Subcutaneous adipose tissue (tissue), 4 donors: ENCODE measurements around the gene ATP8B4. TPM values are rescaled to one million over a fixed set of nuclear protein-coding genes. Genes with fewer than 3 reads are reported as not detected.

Experiments used
- CTCF ChIP-seq: fragments of 450-650 bp; IDR thresholded peaks from one replicate; pipeline ENCODE4 v1.5.1; 2016; ENCODE audit warnings: low read depth, mild to moderate bottlenecking, control low read depth, antibody characterized with exemption, moderate library complexity
- total RNA-seq, 4 donors: library from RNA; depleted of rRNA; stranded (reverse); fragments of >200 nt; gene quantifications; one replicate each; pipeline ENCODE4 v1.1.0, GENCODE V29; 2016

ATP8B4 gene
- total RNA-seq, 4 donors from 2014 or later: 39.9 to 75.3 (median 65.9) TPM

GRCh38 chr15:49901321-49901720 lies 217.7 kb downstream of the ATP8B4 start:
- no peak for TF ChIP-seq CTCF

GRCh38 chr15:49900903-49901235 lies 218.2 kb downstream of the ATP8B4 start:
- no peak for TF ChIP-seq CTCF

- no peak for TF ChIP-seq CTCF
Observed at GRCh38 chr15:49900006-49900902, 218.8 kb downstream of the ATP8B4 start.

- no peak for TF ChIP-seq CTCF
Observed at GRCh38 chr15:49898575-49899283, 220.3 kb downstream of the ATP8B4 start.

- no peak for TF ChIP-seq CTCF
Observed at GRCh38 chr15:49898097-49898496, 220.9 kb downstream of the ATP8B4 start.

- no peak for TF ChIP-seq CTCF
Observed at GRCh38 chr15:49895347-49896223, 223.4 kb downstream of the ATP8B4 start.
